Effector memory CD8-positive, alpha-beta T cell (primary cell): Measurements from ENCODE around the gene KIT.

ENCODE experiments used
- ATAC-seq: fragments of 150-1000 bp; cut with Tn5 transposase; replicated peaks from 2 replicates; pipeline ENCODE4 v1.10.0; 2021; ENCODE audit warnings: mild to moderate bottlenecking, moderate library complexity
- DNase-seq, 3 experiments: peaks; one replicate each; pipeline ENCODE4 v3.0.0; 2021
- H3K27ac Mint-ChIP-seq, 2 donors: one replicate each; pipeline ENCODE4 v1.8.0; 2022; ENCODE audit warnings: mild to moderate bottlenecking in 2 of 2, mixed read lengths in 2 of 2, moderate library complexity in 2 of 2
- H3K27me3 Mint-ChIP-seq, 2 donors: one replicate each; pipeline ENCODE4 v1.8.0; 2022; ENCODE audit warnings: mixed read lengths in 2 of 2
- H3K36me3 Mint-ChIP-seq: one replicate; pipeline ENCODE4 v1.8.0; 2022; ENCODE audit warnings: mild to moderate bottlenecking, moderate library complexity, mixed read lengths; ENCODE audit not compliant: insufficient read depth
- H3K4me1 Mint-ChIP-seq, 2 donors: one replicate each; pipeline ENCODE4 v1.8.0; 2022; ENCODE audit warnings: low read depth in 2 of 2, mixed read lengths in 2 of 2
- H3K4me3 Mint-ChIP-seq, 2 donors: one replicate each; pipeline ENCODE4 v1.8.0; 2022; ENCODE audit warnings: mild to moderate bottlenecking in 2 of 2, mixed read lengths in 2 of 2, moderate library complexity in 2 of 2
- H3K9me3 Mint-ChIP-seq, 2 donors: one replicate each; pipeline ENCODE4 v1.8.0; 2022; ENCODE audit warnings: mixed read lengths in 2 of 2

KIT gene

GRCh38 chr4:54746218-54746617 is 88.5 kb downstream of the KIT start:
- H3K9me3 Mint-ChIP-seq = peaks cover 6 to 10% of the 10 kb centered on the region in 2 donors
- H3K27ac Mint-ChIP-seq = no peak overlapping the region
- H3K27me3 Mint-ChIP-seq = no peaks in the 10 kb centered on the region
- H3K4me3 Mint-ChIP-seq = no peak overlapping the region
- H3K4me1 Mint-ChIP-seq = peaks cover 0 to 12% of the 10 kb centered on the region in 2 donors
- DNase-seq (no peak), ATAC-seq (peak; percentile 64)
- no peaks in the 10 kb centered on the region for H3K36me3 Mint-ChIP-seq

- Mint-ChIP-seq H3K36me3 (no peaks in the 10 kb centered on the region), H3K9me3 (peaks cover 0 to 3% of the 10 kb centered on the region in 2 donors), H3K27ac (no peak overlapping the region), H3K4me1 (peaks cover 0 to 12% of the 10 kb centered on the region in 2 donors), H3K27me3 (no peaks in the 10 kb centered on the region), H3K4me3 (no peak overlapping the region)
- ATAC-seq (no peak), DNase-seq (no peak)
These were observed 92.6 kb downstream of the KIT start for GRCh38 chr4:54750341-54750740.

- DNase-seq (no peak), ATAC-seq (no peak)
- no peak overlapping the region for H3K4me3 Mint-ChIP-seq
- no peaks in the 10 kb centered on the region for H3K27me3 Mint-ChIP-seq
- peaks cover 2 to 7% of the 10 kb centered on the region in 2 donors for H3K9me3 Mint-ChIP-seq
- no peaks in the 10 kb centered on the region for H3K36me3 Mint-ChIP-seq
- H3K27ac Mint-ChIP-seq = no peak overlapping the region
- no peaks in the 10 kb centered on the region for H3K4me1 Mint-ChIP-seq
These were observed 96.6 kb downstream of the KIT start for GRCh38 chr4:54754394-54754793.

- Mint-ChIP-seq H3K27ac (no peak overlapping the region), H3K9me3 (peaks cover 1 to 7% of the 10 kb centered on the region in 2 donors), H3K4me3 (no peak overlapping the region), H3K4me1 (peaks cover 0 to 3% of the 10 kb centered on the region in 2 donors), H3K27me3 (no peaks in the 10 kb centered on the region), H3K36me3 (no peaks in the 10 kb centered on the region)
- no peak for DNase-seq
- ATAC-seq = no peak
These were observed 106.7 kb downstream of the KIT start for GRCh38 chr4:54764476-54764875.

GRCh38 chr4:54767376-54767775 is 109.6 kb downstream of the KIT start:
- Mint-ChIP-seq H3K4me1 (no peaks in the 10 kb centered on the region), H3K9me3 (peaks cover 4 to 7% of the 10 kb centered on the region in 2 donors), H3K27ac (no peak overlapping the region), H3K4me3 (no peak overlapping the region), H3K27me3 (no peaks in the 10 kb centered on the region), H3K36me3 (no peaks in the 10 kb centered on the region)
- DNase-seq = no peak
- no peak for ATAC-seq

DNA sequence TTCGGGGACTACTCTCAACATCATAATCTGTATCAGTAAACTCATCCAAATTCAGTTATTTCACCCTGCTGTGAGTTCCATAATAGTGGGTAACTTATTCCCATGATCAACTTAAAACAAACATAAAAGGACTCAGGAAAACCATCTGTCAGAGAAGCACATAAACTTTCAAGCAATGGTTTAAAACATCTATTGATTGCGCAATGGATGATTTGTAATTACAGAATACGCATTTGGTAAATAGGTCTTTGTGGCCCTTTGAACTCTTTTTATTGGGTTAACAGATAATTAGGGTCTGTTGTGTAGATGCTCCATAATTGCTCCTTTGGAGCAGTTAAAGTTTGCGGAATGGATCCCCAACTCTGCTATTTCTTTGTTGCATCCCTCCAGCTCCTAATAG is 115.3 kb downstream of the KIT start:
- ATAC-seq (no peak), DNase-seq (no peak)
- H3K36me3 Mint-ChIP-seq = no peaks in the 10 kb centered on the region
- H3K27ac Mint-ChIP-seq = no peak overlapping the region
- H3K9me3 Mint-ChIP-seq = peaks cover 9 to 14% of the 10 kb centered on the region in 2 donors
- no peaks in the 10 kb centered on the region for H3K27me3 Mint-ChIP-seq
- no peak overlapping the region for H3K4me3 Mint-ChIP-seq
- H3K4me1 Mint-ChIP-seq = no peaks in the 10 kb centered on the region

GRCh38 chr4:54779036-54779435 is 121.3 kb downstream of the KIT start:
- Mint-ChIP-seq H3K4me3 (no peak overlapping the region), H3K27ac (no peak overlapping the region), H3K36me3 (no peaks in the 10 kb centered on the region), H3K9me3 (peaks cover 0 to 11% of the 10 kb centered on the region in 2 donors), H3K4me1 (peaks cover 0 to 2% of the 10 kb centered on the region in 2 donors), H3K27me3 (no peaks in the 10 kb centered on the region)
- no peak for DNase-seq
- ATAC-seq = no peak

DNA sequence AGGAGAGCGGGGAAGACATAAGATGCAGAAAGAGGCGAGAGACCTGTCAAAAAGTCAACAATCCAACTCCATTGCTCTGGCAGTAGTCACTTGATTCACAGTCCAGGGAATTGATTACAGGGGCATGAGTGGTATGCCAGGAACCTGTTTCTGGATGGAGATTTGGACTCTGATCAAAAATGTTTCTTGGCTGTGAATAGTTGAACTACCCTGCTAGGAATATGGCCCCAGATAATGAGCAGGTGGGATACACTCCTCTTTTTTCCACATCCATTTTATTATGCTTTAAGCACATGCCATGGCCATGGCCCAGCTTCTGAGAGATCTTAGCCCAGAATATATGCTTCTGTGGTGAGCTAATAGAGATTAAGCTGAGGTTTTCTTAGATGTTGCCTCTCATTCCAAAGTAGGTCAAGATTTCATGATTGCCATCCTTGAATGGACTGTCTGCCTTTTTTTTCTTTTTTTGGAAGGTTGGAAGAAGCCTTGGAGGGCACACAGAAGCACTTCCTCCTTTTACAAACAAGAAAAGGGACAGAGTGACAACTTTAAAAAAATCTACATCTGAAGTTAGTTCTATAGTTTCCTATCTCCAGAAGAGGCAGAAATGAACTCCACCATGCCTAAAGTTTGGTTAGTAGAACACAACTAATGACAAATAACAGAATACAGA is 121.9 kb downstream of the KIT start:
- Mint-ChIP-seq H3K4me1 (peaks cover 0 to 2% of the 10 kb centered on the region in 2 donors), H3K27me3 (no peaks in the 10 kb centered on the region), H3K4me3 (no peak overlapping the region), H3K9me3 (peaks cover 0 to 10% of the 10 kb centered on the region in 2 donors), H3K36me3 (no peaks in the 10 kb centered on the region), H3K27ac (no peak overlapping the region)
- ATAC-seq (no peak), DNase-seq (no peak)

DNA sequence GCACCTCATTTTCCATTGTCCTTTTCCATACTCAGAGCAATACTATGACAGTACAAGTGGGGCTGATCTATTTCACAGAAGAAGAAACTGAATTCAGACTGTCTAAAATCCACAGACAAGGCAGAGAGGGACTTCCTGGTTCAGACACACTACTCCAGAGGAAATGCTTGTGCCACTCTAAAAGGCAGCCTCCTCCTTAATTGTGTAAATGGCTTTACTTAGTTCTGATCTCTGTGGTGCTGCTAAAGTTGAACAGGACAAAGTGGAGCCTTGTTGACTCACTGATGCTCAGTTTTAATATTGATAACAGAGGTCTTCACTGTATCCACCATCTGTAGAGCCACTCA is 122.4 kb downstream of the KIT start:
- H3K4me1 Mint-ChIP-seq = peaks cover 0 to 2% of the 10 kb centered on the region in 2 donors

DNA sequence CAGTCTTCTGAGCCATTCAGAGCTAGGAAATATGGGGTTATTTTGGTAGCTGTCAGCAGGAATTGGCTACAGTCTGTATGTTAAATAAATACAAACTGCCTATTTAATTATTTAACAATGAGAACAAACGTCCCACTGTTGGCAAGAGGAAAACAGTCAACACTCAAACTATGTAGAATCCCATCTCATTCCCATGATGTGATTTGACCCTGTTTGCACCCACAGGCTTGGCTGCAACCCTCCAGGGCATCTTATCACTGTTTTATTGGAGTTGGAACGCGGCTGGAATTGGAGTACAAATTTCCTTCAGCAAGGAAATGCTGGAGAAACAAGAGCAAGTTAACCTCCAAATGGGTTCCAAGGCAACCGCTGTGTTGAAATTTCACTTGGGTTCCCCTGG is 124.0 kb downstream of the KIT start:
- Mint-ChIP-seq H3K36me3 (no peaks in the 10 kb centered on the region), H3K27ac (no peak overlapping the region), H3K27me3 (no peaks in the 10 kb centered on the region), H3K4me3 (no peak overlapping the region), H3K9me3 (peaks cover 0 to 3% of the 10 kb centered on the region in 2 donors), H3K4me1 (peaks cover 0 to 2% of the 10 kb centered on the region in 2 donors)
- DNase-seq (no peak), ATAC-seq (no peak)

More for the DNA sequence above, 122.4 kb downstream of the KIT start:
- DNase-seq (no peak), ATAC-seq (no peak)
- H3K27me3 Mint-ChIP-seq = no peaks in the 10 kb centered on the region
- H3K36me3 Mint-ChIP-seq = no peaks in the 10 kb centered on the region
- H3K4me3 Mint-ChIP-seq = no peak overlapping the region
- H3K27ac Mint-ChIP-seq = no peak overlapping the region
- peaks cover 0 to 6% of the 10 kb centered on the region in 2 donors for H3K9me3 Mint-ChIP-seq

- H3K4me3 Mint-ChIP-seq = no peak overlapping the region
- H3K36me3 Mint-ChIP-seq = no peaks in the 10 kb centered on the region
- H3K9me3 Mint-ChIP-seq = peaks cover 0 to under 1% of the 10 kb centered on the region in 2 donors
- no peak for DNase-seq
- H3K27ac Mint-ChIP-seq = no peak overlapping the region
- H3K27me3 Mint-ChIP-seq = no peaks in the 10 kb centered on the region
- no peak for ATAC-seq
- peaks cover 0 to 2% of the 10 kb centered on the region in 2 donors for H3K4me1 Mint-ChIP-seq
These were observed 125.8 kb downstream of the KIT start for GRCh38 chr4:54783402-54784110.

GRCh38 chr4:54784161-54784671 is 126.5 kb downstream of the KIT start:
- ATAC-seq (no peak), DNase-seq (no peak)
- no peaks in the 10 kb centered on the region for H3K36me3 Mint-ChIP-seq
- no peak overlapping the region for H3K4me3 Mint-ChIP-seq
- H3K4me1 Mint-ChIP-seq = peaks cover 0 to 2% of the 10 kb centered on the region in 2 donors
- H3K27me3 Mint-ChIP-seq = no peaks in the 10 kb centered on the region
- no peaks in the 10 kb centered on the region for H3K9me3 Mint-ChIP-seq
- H3K27ac Mint-ChIP-seq = no peak overlapping the region
